Measurements from ENCODE around the gene YPEL2. TPM values are rescaled to one million over a fixed set of nuclear protein-coding genes. Genes with fewer than 3 reads are reported as not detected.

YPEL2 gene
- total and polyA plus RNA-seq, 2 of the 13 experiments (the other 11 are each of a cell fraction or from before 2014, with no cell fraction given): 8.5 to 21.1 TPM

GRCh38 chr17:59440757-59441463, 109.5 kb downstream of the YPEL2 start (continued):
- TF ChIP-seq, protein P1, sequence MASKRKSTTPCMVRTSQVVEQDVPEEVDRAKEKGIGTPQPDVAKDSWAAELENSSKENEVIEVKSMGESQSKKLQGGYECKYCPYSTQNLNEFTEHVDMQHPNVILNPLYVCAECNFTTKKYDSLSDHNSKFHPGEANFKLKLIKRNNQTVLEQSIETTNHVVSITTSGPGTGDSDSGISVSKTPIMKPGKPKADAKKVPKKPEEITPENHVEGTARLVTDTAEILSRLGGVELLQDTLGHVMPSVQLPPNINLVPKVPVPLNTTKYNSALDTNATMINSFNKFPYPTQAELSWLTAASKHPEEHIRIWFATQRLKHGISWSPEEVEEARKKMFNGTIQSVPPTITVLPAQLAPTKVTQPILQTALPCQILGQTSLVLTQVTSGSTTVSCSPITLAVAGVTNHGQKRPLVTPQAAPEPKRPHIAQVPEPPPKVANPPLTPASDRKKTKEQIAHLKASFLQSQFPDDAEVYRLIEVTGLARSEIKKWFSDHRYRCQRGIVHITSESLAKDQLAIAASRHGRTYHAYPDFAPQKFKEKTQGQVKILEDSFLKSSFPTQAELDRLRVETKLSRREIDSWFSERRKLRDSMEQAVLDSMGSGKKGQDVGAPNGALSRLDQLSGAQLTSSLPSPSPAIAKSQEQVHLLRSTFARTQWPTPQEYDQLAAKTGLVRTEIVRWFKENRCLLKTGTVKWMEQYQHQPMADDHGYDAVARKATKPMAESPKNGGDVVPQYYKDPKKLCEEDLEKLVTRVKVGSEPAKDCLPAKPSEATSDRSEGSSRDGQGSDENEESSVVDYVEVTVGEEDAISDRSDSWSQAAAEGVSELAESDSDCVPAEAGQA (IDR thresholded peaks at IDR 0.05; ENCODE audit: low read depth): no peak
- TF ChIP-seq, protein P1 (CRISPR knock-in tag; IDR thresholded peaks at IDR 0.05; ENCODE audit: borderline replicate concordance): no peak
- TF ChIP-seq ZGPAT (CRISPR knock-in tag; IDR thresholded peaks at IDR 0.05) (no peak), TAF1 (CRISPR knock-in tag; IDR thresholded peaks at IDR 0.05) (no peak), SRY (CRISPR knock-in tag; IDR thresholded peaks at IDR 0.05) (no peak), SMARCE1 (IDR thresholded peaks at IDR 0.05; ENCODE audit: borderline replicate concordance) (no peak), POLR2A (IDR thresholded peaks at IDR 0.05; ENCODE audit: insufficient read depth in 1 of 2, low read depth in 2 of 2, low read length in 2 of 2) (no peak), ZNF792 (CRISPR knock-in tag; IDR thresholded peaks at IDR 0.05) (no peak), HIVEP1 (CRISPR knock-in tag; IDR thresholded peaks at IDR 0.05) (no peak), PRMT3 (CRISPR knock-in tag; IDR thresholded peaks at IDR 0.05; ENCODE audit: borderline replicate concordance, low read depth) (no peak), MEIS2 (CRISPR knock-in tag; IDR thresholded peaks at IDR 0.05) (no peak), ZSCAN25 (CRISPR knock-in tag; IDR thresholded peaks at IDR 0.05) (no peak), JUN (CRISPR knock-in tag; IDR thresholded peaks at IDR 0.05) (no peak), ZNF547 (CRISPR knock-in tag; IDR thresholded peaks at IDR 0.05) (no peak), ZNF382 (CRISPR knock-in tag; IDR thresholded peaks at IDR 0.05; ENCODE audit: borderline replicate concordance) (no peak), ZNF746 (CRISPR knock-in tag; IDR thresholded peaks at IDR 0.05) (no peak), CENPX (CRISPR knock-in tag; IDR thresholded peaks at IDR 0.05) (no peak), LRRFIP1 (CRISPR knock-in tag; conservative IDR thresholded peaks at IDR 0.05) (no peak)
- TF ChIP-seq, protein P2, sequence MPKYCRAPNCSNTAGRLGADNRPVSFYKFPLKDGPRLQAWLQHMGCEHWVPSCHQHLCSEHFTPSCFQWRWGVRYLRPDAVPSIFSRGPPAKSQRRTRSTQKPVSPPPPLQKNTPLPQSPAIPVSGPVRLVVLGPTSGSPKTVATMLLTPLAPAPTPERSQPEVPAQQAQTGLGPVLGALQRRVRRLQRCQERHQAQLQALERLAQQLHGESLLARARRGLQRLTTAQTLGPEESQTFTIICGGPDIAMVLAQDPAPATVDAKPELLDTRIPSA (CRISPR knock-in tag; IDR thresholded peaks at IDR 0.05; ENCODE audit: borderline replicate concordance): no peak
